SK-N-SH treated with all-trans-retinoic acid at 6 μM for 48 hours (cell line): ENCODE data around the gene DBI.
"Not testable (repeated sequence)": the region's sequence is repeated elsewhere in the genome, so short reads cannot be mapped to it uniquely, and the experiment has no call there.

Experiments used
- ATAC-seq: fragments of 200-7000 bp; cut with Tn5 transposase; 3 replicates; pipeline ENCODE4 v1.9.1; 2020; ENCODE audit warnings: mild to moderate bottlenecking, moderate library complexity
- ARNTL ChIP-seq: fragments of 450-650 bp; formaldehyde crosslinking; IDR thresholded peaks from 2 replicates; pipeline ENCODE4 v1.5.0; 2020; ENCODE audit warnings: low read depth, mild to moderate bottlenecking, moderate library complexity, borderline replicate concordance
- BACH2 ChIP-seq: fragments of 250-450 bp; sonication (Bioruptor Pico); IDR thresholded peaks from 2 replicates; pipeline ENCODE4 v1.9.0; 2021; ENCODE audit warnings: mild to moderate bottlenecking, borderline replicate concordance
- CSDC2 ChIP-seq: fragments of 250-450 bp; sonication (Bioruptor Pico); IDR thresholded peaks from 2 replicates; pipeline ENCODE4 v1.5.0; 2020; ENCODE audit warnings: mild to moderate bottlenecking, moderate library complexity
- ESRRG ChIP-seq: fragments of 250-450 bp; sonication (Bioruptor Pico); IDR thresholded peaks from 2 replicates; pipeline ENCODE4 v1.6.1; 2021; ENCODE audit warnings: mild to moderate bottlenecking
- GLIS3 ChIP-seq: fragments of 250-450 bp; sonication (Bioruptor Pico); IDR thresholded peaks from 2 replicates; pipeline ENCODE4 v1.5.0; 2020; ENCODE audit warnings: mild to moderate bottlenecking, moderate library complexity
- ISL1 ChIP-seq: fragments of 250-450 bp; sonication (Bioruptor Pico); IDR thresholded peaks from 2 replicates; pipeline ENCODE4 v2.1.2; 2022; ENCODE audit warnings: mild to moderate bottlenecking, moderate library complexity
- OSR1 ChIP-seq: fragments of 250-450 bp; sonication (Bioruptor Pico); IDR thresholded peaks from 2 replicates; pipeline ENCODE4 v1.8.0; 2022; ENCODE audit warnings: moderate library complexity, mild to moderate bottlenecking, inconsistent platforms
- PPARA ChIP-seq: fragments of 250-450 bp; sonication (Bioruptor Pico); IDR thresholded peaks from 2 replicates; pipeline ENCODE4 v1.5.0; 2020; ENCODE audit warnings: mild to moderate bottlenecking, borderline replicate concordance
- RARB ChIP-seq: fragments of 250-450 bp; sonication (Bioruptor Pico); IDR thresholded peaks from 2 replicates; pipeline ENCODE4 v1.8.0; 2021; ENCODE audit warnings: mild to moderate bottlenecking, moderate library complexity
- TCF4 ChIP-seq: fragments of 250-450 bp; sonication (Bioruptor Pico); IDR thresholded peaks from 2 replicates; pipeline ENCODE4 v1.8.0; 2021; ENCODE audit warnings: mild to moderate bottlenecking, moderate library complexity, borderline replicate concordance
- TOX ChIP-seq: fragments of 250-450 bp; sonication (Bioruptor Pico); IDR thresholded peaks from 2 replicates; pipeline ENCODE4 v1.8.0; 2021; ENCODE audit warnings: mild to moderate bottlenecking, moderate library complexity, borderline replicate concordance
- ZC3H10 ChIP-seq: fragments of 250-450 bp; sonication (Bioruptor Pico); IDR thresholded peaks from 2 replicates; pipeline ENCODE4 v1.5.1; 2021; ENCODE audit warnings: mild to moderate bottlenecking, moderate library complexity
- ZFP3 ChIP-seq: fragments of 250-450 bp; sonication (Bioruptor Pico); IDR thresholded peaks from 2 replicates; pipeline ENCODE4 v1.5.0; 2020; ENCODE audit warnings: mild to moderate bottlenecking, moderate library complexity
- ZFP30 ChIP-seq: fragments of 450-650 bp; formaldehyde crosslinking; IDR thresholded peaks from 2 replicates; pipeline ENCODE4 v1.5.0; 2022; ENCODE audit warnings: mild to moderate bottlenecking, moderate library complexity
- ZNF565 ChIP-seq: fragments of 450-650 bp; formaldehyde crosslinking; conservative IDR thresholded peaks from 2 replicates; pipeline ENCODE4 v1.5.0; 2020; ENCODE audit warnings: low read depth, mild to moderate bottlenecking, moderate library complexity
- ZNF70 ChIP-seq: fragments of 450-650 bp; formaldehyde crosslinking; IDR thresholded peaks from 2 replicates; pipeline ENCODE4 v1.5.0; 2020; ENCODE audit warnings: mild to moderate bottlenecking, moderate library complexity
- ZNF8 ChIP-seq: fragments of 450-650 bp; formaldehyde crosslinking; IDR thresholded peaks from 2 replicates; pipeline ENCODE4 v1.5.0; 2020; ENCODE audit warnings: mild to moderate bottlenecking, moderate library complexity
- TF ChIP-seq, protein P1 (sequence below): fragments of 250-450 bp; sonication (Bioruptor Pico); IDR thresholded peaks from 2 replicates; pipeline ENCODE4 v1.5.1; 2021; ENCODE audit warnings: mild to moderate bottlenecking, moderate library complexity
- TF ChIP-seq, protein P2 (sequence below): fragments of 250-450 bp; sonication (Bioruptor Pico); IDR thresholded peaks from 2 replicates; pipeline ENCODE4 v1.8.0; 2021; ENCODE audit warnings: low read depth, mild to moderate bottlenecking, moderate library complexity, borderline replicate concordance
- TF ChIP-seq, protein P3 (sequence below): fragments of 250-450 bp; sonication (Bioruptor Pico); IDR thresholded peaks from 2 replicates; pipeline ENCODE4 v1.5.0; 2020; ENCODE audit warnings: mild to moderate bottlenecking, moderate library complexity
- TF ChIP-seq, protein P4 (sequence below): fragments of 250-450 bp; sonication (Bioruptor Pico); IDR thresholded peaks from 2 replicates; pipeline ENCODE4 v1.5.1; 2020; ENCODE audit warnings: low read depth, mild to moderate bottlenecking, moderate library complexity
- TF ChIP-seq, protein P5 (sequence below): fragments of 250-450 bp; sonication (Bioruptor Pico); IDR thresholded peaks from 2 replicates; pipeline ENCODE4 v1.8.0; 2020; ENCODE audit warnings: mild to moderate bottlenecking, moderate library complexity, borderline replicate concordance

DBI gene

DNA sequence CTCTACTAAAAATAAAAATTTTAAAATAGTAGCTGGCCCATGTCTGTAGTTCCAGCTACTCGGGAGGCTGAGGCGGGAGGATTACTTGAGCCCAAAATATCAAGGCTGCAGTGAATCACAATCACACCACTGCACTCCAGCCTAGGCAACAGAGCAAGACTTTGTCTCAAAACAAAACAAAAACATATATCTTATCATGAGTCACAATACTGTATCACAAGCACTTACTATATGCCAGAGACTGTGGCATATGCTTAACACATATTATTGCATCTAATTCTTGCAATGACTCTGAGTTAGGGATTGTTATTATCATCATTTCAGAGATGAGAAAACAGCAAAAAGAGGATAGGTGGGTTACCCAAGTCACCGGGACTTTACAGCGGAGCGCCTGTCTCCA lies 35.3 kb downstream of the DBI start:
- TF ChIP-seq, protein P1, sequence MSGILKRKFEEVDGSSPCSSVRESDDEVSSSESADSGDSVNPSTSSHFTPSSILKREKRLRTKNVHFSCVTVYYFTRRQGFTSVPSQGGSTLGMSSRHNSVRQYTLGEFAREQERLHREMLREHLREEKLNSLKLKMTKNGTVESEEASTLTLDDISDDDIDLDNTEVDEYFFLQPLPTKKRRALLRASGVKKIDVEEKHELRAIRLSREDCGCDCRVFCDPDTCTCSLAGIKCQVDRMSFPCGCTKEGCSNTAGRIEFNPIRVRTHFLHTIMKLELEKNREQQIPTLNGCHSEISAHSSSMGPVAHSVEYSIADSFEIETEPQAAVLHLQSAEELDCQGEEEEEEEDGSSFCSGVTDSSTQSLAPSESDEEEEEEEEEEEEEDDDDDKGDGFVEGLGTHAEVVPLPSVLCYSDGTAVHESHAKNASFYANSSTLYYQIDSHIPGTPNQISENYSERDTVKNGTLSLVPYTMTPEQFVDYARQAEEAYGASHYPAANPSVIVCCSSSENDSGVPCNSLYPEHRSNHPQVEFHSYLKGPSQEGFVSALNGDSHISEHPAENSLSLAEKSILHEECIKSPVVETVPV (CRISPR knock-in tag) = no peak
- TF ChIP-seq TOX (CRISPR knock-in tag) (no peak), BACH2 (CRISPR knock-in tag) (no peak), ZFP30 (no peak), TCF4 (CRISPR knock-in tag) (no peak), ZNF70 (CRISPR knock-in tag) (no peak), GLIS3 (no peak)
- TF ChIP-seq, protein P2, sequence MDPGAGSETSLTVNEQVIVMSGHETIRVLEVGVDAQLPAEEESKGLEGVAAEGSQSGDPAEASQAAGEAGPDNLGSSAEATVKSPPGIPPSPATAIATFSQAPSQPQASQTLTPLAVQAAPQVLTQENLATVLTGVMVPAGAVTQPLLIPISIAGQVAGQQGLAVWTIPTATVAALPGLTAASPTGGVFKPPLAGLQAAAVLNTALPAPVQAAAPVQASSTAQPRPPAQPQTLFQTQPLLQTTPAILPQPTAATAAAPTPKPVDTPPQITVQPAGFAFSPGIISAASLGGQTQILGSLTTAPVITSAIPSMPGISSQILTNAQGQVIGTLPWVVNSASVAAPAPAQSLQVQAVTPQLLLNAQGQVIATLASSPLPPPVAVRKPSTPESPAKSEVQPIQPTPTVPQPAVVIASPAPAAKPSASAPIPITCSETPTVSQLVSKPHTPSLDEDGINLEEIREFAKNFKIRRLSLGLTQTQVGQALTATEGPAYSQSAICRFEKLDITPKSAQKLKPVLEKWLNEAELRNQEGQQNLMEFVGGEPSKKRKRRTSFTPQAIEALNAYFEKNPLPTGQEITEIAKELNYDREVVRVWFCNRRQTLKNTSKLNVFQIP (CRISPR knock-in tag) = no peak

DNA sequence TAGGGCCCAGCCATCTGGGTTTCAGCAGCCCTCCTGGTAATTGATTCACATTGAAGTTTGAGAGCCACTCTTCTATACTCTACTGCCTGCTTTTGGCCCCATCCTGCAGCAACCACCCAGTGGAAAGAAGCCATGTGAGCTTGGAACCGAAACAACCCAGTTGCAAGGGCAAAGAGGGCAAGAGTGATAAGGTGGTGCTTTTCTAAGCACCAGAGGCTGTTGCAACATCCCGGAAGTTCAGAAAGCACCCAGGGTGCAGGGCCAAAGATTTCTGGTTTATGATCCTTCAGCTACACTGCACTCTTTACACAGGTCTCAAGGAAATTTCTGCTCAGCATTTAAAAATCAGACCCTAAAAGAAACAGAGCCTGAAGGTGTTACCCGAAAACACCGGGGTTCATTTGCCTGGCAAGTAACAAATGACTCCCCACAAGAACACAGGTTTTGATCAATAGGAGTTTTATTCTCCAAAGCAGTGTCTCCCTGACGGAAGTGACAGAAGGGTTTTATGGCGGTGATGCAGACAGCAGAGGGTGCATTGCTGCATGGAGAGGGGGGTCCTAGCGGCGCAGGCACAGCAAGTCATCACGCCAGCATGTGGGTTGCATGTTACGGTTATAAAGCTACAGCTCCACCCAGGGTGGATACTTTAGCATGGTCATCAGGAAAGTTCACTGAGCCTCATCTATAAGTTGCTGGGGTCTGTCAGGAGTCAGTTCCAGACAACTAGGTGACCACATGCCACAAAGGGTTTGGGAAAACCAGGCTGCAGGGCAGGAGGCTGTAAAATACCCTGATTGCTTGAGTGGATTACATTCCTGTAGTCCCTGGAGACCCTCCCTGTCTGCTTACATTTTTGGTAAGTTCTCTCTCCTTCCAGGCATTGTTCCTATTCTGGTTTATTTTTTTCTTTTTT lies 36.1 kb downstream of the DBI start:
- TF ChIP-seq, protein P3, sequence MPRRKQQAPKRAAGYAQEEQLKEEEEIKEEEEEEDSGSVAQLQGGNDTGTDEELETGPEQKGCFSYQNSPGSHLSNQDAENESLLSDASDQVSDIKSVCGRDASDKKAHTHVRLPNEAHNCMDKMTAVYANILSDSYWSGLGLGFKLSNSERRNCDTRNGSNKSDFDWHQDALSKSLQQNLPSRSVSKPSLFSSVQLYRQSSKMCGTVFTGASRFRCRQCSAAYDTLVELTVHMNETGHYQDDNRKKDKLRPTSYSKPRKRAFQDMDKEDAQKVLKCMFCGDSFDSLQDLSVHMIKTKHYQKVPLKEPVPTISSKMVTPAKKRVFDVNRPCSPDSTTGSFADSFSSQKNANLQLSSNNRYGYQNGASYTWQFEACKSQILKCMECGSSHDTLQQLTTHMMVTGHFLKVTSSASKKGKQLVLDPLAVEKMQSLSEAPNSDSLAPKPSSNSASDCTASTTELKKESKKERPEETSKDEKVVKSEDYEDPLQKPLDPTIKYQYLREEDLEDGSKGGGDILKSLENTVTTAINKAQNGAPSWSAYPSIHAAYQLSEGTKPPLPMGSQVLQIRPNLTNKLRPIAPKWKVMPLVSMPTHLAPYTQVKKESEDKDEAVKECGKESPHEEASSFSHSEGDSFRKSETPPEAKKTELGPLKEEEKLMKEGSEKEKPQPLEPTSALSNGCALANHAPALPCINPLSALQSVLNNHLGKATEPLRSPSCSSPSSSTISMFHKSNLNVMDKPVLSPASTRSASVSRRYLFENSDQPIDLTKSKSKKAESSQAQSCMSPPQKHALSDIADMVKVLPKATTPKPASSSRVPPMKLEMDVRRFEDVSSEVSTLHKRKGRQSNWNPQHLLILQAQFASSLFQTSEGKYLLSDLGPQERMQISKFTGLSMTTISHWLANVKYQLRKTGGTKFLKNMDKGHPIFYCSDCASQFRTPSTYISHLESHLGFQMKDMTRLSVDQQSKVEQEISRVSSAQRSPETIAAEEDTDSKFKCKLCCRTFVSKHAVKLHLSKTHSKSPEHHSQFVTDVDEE (CRISPR knock-in tag) = no peak
- TF ChIP-seq CSDC2 (no peak), ESRRG (no peak), OSR1 (CRISPR knock-in tag) (no peak), ZNF565 (CRISPR knock-in tag) (no peak), BACH2 (CRISPR knock-in tag) (no peak), ARNTL (CRISPR knock-in tag) (no peak), ZNF8 (CRISPR knock-in tag) (no peak)
- no peak for ATAC-seq

More for the DNA sequence above, 35.3 kb downstream of the DBI start:
- ATAC-seq = no peak

DNA sequence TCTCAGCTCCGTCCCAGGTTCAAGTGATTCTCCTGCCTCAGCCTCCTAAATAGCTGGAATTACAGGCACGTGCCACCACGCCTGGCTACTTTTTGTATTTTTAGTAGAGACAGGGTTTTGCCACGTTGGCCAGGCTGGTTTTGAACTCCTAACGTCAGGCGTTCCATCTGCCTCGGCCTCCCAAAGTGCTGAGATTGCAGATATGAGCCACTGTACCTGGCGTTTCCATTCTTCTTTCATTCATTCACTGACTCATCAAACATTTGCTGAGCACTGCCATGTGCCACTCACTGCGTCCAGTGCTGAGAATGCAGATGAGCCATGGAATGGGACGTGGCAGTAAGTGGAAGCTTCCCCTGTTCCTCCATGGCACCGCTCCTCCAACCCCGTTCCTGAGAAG lies 36.8 kb downstream of the DBI start:
- ATAC-seq = not testable (repeated sequence)

DNA sequence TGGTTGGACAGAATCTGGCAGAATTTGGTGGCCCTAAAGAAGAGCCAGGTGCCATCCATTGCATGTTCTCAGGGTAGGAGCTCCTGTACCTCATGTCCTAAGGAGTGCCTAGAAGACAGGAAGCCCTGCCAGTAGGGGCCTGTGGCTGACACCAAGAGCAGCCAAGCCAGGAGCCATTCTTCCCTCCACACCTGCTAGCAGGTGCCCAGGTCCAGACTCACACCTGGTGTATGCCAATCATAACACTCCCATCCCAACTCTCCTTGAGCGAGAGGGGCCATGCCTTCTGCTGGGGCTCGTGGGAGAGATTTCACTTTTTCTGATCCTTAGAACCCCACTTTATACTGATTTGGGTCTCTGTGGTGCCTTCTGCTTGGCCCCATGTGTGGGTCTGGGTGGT lies 38.4 kb downstream of the DBI start:
- no peak for TF ChIP-seq ZC3H10
- TF ChIP-seq, all 23 proteins: peak for 0
- no peak for ATAC-seq

DNA sequence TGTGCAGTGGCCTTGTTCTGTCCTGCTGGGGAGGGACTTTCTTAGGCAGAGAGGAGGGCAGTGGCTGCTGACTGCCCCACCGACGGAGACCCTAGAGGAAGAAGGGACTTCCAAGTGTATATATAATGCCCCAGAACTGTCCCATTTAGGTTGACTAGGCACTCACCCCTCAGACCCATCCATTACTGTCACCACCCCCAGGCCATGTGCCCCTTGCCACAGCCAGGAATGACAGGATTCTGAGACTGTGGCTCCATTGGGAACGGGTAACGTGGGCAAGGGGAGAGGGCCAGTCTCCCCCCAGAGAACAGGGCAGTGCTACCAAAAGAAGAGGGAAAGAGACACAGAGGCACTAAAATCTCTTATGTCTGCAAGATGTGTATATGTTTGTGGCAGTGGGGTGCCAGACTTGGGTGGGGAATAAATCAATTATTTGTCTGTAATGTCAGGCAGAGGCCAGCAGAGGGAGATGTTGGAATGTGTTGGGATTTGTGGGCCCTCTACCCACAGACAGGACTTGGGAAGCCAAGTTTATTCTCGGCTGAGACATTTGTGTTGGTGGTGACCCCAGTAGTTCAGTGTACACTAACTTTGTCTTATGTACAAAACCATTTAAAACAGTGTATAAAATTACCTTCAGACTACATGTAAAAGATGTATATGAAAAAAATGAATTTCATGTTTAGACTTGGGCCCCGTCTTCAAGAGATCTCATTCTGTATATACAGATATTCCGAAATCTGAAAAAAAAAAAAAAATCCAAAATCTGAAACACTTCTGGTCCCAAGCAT lies 40.8 kb downstream of the DBI start:
- ATAC-seq = peak; percentile 88
- no peak for TF ChIP-seq ZNF8 (CRISPR knock-in tag)
- no peak for TF ChIP-seq ARNTL (CRISPR knock-in tag)
- no peak for TF ChIP-seq CSDC2
- no peak for TF ChIP-seq ESRRG
- TF ChIP-seq, protein P2 (CRISPR knock-in tag) = no peak
- TF ChIP-seq ZNF565 (CRISPR knock-in tag) = no peak
- TF ChIP-seq TCF4 (CRISPR knock-in tag) = no peak
- TF ChIP-seq PPARA (CRISPR knock-in tag) = no peak
- TF ChIP-seq RARB (CRISPR knock-in tag) = no peak
- no peak for TF ChIP-seq ISL1
- TF ChIP-seq, protein P4, sequence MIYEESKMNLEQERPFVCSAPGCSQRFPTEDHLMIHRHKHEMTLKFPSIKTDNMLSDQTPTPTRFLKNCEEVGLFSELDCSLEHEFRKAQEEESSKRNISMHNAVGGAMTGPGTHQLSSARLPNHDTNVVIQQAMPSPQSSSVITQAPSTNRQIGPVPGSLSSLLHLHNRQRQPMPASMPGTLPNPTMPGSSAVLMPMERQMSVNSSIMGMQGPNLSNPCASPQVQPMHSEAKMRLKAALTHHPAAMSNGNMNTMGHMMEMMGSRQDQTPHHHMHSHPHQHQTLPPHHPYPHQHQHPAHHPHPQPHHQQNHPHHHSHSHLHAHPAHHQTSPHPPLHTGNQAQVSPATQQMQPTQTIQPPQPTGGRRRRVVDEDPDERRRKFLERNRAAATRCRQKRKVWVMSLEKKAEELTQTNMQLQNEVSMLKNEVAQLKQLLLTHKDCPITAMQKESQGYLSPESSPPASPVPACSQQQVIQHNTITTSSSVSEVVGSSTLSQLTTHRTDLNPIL (CRISPR knock-in tag) = no peak
- TF ChIP-seq ZFP3 (CRISPR knock-in tag) = no peak
- TF ChIP-seq, protein P5, sequence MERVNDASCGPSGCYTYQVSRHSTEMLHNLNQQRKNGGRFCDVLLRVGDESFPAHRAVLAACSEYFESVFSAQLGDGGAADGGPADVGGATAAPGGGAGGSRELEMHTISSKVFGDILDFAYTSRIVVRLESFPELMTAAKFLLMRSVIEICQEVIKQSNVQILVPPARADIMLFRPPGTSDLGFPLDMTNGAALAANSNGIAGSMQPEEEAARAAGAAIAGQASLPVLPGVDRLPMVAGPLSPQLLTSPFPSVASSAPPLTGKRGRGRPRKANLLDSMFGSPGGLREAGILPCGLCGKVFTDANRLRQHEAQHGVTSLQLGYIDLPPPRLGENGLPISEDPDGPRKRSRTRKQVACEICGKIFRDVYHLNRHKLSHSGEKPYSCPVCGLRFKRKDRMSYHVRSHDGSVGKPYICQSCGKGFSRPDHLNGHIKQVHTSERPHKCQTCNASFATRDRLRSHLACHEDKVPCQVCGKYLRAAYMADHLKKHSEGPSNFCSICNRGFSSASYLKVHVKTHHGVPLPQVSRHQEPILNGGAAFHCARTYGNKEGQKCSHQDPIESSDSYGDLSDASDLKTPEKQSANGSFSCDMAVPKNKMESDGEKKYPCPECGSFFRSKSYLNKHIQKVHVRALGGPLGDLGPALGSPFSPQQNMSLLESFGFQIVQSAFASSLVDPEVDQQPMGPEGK (CRISPR knock-in tag) = no peak
- no peak for TF ChIP-seq ZFP30
